NOMO-1 treated with dmso at 0.1 percent for 144 hours (cell line): ENCODE results near the gene ABCD1.
"Not testable (repeated sequence)": the region's sequence is repeated elsewhere in the genome, so short reads cannot be mapped to it uniquely, and the experiment has no call there.

Source experiments
- DNase-seq: peaks from one replicate; lab custom pipeline; 2025; ENCODE audit not compliant: unreplicated experiment; lab: John Stamatoyannopoulos, UW

The ABCD1 gene

DNA sequence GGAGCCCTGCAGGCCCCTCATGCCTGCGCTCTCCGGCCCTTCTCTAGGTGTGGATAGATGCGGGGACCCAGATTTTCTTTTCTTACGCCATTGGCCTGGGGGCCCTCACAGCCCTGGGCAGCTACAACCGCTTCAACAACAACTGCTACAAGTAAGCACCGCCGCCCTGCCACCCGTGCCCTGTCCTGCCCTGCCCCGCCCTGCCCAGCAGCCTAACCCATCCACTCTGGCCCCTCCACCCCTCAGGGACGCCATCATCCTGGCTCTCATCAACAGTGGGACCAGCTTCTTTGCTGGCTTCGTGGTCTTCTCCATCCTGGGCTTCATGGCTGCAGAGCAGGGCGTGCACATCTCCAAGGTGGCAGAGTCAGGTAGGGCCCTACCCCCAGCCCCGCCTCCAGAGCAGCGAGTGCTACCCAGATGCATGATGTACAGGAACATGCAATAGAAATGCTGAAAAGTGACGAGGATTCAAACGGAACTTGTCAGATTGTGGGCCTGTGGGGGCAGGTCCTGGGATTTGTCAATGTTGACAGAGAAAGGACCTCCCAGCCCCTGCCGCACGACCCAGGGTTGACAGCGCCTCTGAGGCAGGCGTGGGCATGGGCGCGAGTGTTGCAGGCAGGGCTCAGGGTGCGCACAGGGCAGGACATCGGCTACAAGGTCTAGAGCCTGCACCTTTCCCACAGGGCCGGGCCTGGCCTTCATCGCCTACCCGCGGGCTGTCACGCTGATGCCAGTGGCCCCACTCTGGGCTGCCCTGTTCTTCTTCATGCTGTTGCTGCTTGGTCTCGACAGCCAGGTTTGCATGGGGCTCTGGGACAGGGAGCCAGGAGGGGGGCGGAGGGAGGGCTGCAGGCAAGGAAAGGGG lies 31.2 kb upstream of the ABCD1 start:
- no peak for DNase-seq

DNA sequence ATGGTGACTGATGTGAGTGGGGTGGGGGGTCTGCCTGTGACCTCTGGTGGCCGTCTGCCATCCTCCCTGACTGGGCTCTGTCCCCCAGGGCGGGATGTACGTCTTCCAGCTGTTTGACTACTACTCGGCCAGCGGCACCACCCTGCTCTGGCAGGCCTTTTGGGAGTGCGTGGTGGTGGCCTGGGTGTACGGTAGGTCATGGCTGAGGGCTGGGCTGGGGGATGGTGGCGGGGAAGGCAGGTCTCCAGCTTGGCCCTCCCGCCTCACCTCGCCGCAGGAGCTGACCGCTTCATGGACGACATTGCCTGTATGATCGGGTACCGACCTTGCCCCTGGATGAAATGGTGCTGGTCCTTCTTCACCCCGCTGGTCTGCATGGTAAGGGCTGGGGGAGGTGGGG lies 30.4 kb upstream of the ABCD1 start:
- not testable (repeated sequence) for DNase-seq

DNA sequence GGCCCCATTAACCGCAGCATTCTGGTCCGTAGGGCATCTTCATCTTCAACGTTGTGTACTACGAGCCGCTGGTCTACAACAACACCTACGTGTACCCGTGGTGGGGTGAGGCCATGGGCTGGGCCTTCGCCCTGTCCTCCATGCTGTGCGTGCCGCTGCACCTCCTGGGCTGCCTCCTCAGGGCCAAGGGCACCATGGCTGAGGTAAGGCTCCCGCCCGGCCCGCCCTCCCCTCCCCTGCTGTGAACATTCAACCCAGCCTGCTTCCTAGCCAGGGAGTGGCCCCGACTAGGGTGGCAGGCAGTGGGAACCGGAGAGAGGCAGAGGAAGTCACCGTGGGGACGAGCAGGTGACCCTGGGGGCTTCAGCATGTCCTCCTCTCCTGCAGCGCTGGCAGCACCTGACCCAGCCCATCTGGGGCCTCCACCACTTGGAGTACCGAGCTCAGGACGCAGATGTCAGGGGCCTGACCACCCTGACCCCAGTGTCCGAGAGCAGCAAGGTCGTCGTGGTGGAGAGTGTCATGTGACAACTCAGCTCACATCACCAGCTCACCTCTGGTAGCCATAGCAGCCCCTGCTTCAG lies 29.9 kb upstream of the ABCD1 start:
- no peak for DNase-seq

DNA sequence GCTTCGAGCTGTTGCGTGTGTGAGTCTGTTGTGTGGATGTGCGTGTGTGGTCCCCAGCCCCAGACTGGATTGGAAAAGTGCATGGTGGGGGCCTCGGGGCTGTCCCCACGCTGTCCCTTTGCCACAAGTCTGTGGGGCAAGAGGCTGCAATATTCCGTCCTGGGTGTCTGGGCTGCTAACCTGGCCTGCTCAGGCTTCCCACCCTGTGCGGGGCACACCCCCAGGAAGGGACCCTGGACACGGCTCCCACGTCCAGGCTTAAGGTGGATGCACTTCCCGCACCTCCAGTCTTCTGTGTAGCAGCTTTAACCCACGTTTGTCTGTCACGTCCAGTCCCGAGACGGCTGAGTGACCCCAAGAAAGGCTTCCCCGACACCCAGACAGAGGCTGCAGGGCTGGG lies 28.6 kb upstream of the ABCD1 start:
- no peak for DNase-seq

DNA sequence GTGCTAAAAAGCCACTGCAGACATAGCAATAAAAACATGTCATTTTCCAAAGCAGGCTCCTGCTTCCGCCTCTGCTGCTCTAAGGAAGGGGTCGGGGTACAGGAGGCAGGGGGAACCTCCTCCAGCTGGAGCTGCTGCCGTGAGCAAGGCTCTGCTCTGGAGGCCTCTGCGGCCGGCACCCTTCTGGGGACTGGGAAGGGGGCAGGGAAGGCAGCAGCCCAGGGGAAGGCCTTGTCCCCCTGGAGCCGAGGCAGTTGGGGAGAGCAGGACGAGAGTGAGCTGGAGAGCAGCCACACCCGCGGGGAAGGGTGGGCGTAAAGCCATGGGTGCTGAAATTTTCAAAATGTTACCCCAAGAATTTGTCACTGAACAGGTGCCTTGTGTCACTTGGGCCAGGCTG lies 28.1 kb upstream of the ABCD1 start:
- not testable (repeated sequence) for DNase-seq

DNA sequence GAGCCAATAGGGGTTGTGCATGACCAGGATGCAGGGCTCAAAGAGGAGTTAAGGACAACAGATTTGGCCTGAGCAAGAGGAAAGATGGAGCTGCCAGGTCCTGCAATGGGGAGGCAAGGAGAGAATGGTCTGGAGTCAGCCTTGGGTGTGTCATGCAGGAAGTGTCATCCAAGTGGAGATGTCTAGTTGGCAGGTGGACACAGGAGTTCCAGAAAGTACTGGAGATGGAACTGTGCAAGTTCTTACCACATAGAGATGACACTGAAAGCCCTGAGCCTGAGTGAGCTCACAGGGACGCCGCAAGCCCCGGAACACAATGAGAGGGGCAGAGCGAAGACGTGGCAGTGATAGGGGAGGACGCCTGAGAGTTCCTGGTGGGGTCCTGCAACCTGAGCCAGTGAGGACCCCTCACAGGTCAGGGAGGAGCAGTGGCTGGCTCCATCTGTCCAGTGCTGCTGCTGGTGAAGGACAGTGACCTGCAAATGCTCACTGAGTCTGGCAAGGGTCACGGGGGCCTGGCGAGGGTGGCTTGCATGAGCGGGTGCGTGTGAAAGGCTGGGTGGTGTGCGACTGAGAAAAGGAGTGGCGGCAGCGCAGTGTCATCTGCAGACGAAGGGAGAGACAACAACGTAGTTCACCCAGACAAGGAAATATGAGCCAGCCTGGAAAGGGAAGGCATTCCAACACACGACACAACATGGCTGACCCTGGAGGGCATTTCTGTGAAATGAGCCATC lies 27.5 kb upstream of the ABCD1 start:
- not testable (repeated sequence) for DNase-seq

DNA sequence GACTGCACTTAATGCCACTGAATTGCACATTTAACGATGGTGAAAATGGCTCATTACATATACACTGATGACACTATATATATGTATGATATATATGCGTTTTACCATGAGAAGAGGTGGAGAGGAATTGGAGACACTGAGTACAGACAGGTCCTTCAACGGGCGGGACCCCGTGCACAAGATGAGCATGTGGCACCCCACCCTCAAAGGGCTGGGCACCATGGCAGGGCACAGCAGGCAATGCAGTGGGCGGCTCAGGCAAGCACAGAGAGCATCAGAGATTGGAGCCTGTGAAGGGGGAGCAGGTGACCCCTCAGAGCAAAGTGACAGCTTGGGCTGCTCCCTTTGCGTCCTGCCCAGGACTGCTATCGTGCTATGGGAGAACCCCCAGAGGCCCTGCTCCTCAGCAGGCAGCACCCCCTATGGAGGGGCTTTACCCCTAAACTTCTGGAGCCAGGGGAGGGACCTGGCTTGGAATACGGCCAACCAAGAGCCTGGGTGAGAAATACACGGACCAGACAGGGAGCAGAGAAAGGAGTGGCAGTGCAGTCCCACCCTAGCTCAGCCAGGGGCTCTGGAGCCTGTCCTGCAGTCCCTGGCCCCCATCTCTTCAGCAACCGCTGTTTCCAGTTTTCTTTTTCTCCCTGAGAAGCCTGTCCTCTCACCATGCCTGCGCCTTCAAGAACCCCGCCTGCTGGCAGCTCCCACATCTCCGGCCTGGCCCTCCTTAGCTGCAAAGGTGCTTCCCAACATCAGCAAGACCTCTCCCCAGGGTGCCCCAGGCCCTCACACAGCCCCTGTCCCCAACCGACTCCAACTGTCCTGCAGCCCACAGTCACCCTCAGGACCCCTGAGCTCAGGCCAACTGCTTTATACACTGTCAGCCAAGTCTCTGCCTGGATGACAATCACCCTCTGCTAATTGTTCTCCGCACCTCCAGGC lies 26.5 kb upstream of the ABCD1 start:
- no peak for DNase-seq

DNA sequence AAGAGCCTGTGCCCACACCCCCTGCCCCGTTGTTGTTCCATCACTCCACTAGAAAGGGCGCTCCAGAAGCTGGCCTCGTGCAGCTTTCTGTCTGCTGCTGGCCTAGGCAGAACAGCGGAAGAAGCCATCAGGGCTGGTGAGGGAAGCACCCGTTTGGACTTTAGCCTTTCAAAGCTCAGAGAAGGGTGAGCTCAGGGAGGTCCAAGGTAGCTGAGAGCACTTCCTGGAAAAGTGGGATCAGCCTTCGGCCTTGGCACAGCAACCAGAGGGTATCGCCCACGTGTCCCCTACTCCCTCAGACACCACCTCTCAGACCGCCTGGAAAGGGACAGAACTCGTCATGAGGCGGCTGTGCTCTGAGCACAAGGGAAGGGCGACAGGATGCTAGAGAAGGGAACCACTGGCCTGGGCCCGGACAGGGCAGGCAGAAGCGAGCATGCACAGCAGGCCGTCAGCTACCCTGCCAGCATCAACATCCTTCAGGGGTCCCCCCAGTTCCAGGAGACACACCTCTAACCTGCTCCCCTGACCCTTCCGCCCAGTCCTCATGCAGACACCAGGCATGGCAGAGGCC lies 25.4 kb upstream of the ABCD1 start:
- DNase-seq: not testable (repeated sequence)

DNA sequence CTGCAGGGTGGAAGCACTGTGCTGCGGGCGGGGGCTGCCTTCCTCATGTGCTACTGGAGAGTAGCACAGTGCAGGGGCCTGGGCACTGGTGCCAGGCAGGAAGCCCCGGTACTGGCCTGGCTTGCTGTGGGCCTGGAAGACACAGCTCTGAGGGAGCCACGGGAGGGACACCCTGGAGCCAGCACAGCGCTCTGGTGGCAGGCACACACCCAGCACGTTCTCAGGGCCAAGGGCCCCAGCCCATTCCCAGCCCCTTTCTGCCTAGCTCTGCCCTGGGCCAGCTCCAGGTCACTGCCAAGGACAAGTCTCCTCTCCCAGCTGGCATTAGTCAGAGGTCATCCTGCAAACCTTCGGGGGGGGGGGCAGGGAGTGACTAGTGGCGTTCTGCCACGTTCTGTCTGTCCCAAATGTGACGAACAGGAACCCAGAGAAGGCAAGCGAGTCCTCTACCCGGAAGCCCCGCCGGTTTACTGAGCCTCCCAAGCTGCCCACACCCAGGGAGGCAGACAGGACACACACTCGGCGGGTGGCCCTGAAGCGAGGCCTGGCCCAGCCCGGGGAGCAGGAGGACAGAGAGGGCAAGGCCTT lies 24.8 kb upstream of the ABCD1 start:
- not testable (repeated sequence) for DNase-seq

DNA sequence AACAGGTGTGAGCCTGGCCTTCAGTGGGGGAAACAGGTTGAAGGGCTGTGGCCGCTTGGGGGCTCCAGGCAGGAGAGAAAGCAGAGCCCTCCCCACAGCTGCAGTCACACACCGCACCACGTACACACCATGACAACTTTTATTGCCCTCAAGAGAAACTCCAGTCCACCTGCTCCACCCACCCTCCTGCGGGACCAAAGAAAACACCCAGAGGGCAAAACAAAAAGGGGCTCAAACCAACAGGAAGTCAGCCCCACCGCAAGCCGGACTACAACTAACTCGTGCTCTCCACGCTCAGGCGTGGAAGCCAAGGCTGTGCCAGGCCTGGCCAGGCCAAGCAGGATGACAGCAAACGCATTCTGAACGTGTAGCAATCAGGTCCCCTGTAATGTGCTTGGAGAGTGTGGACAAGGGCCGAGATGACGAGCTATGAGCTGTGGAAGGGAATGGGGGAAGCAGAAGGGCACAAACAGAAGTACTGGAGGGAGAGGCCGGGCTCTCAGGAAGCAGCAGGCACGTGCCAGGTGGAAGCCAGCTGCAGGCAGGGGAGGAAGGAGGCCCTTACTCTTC lies 24.2 kb upstream of the ABCD1 start:
- DNase-seq: no peak

DNA sequence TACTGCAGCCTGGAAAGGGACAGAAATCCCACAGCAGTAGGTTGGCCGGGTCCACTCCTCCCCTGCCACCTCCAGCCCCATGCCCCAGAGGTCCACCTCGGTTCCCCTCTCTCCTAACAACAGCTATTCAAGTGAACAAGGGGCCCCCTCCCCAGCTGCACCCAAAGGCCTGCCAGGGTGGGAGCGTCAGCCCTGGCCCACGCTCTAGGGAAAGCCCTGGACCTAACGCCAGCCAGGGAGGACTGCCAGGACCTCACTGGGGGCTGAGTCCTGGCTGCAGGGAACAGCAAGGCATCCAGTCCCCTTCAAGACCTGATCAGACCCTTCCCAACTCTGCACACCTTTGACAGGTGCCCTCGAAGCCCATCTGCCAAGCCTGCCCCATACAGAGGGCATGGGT lies 23.7 kb upstream of the ABCD1 start:
- DNase-seq: no peak

DNA sequence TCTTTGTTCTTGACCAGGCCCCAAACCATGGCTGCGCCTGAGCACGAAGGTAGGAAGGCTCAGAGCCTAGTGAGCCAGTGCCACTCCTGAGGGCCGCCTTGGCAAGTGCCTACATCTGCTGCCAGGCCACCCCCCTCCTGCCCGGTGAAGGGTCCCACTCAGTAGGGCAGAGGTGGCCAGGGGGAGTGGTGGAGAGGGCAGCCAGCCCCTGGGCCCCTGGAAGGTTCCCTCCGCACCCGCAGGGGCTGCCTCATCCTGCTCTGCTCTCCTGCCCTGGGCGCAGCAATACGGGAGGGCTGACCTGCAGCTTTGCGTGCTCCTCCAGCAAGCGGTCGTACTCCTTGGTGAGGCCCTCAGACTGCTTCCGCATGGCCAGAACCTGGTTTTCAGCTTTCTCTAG lies 22.9 kb upstream of the ABCD1 start:
- DNase-seq: no peak

DNA sequence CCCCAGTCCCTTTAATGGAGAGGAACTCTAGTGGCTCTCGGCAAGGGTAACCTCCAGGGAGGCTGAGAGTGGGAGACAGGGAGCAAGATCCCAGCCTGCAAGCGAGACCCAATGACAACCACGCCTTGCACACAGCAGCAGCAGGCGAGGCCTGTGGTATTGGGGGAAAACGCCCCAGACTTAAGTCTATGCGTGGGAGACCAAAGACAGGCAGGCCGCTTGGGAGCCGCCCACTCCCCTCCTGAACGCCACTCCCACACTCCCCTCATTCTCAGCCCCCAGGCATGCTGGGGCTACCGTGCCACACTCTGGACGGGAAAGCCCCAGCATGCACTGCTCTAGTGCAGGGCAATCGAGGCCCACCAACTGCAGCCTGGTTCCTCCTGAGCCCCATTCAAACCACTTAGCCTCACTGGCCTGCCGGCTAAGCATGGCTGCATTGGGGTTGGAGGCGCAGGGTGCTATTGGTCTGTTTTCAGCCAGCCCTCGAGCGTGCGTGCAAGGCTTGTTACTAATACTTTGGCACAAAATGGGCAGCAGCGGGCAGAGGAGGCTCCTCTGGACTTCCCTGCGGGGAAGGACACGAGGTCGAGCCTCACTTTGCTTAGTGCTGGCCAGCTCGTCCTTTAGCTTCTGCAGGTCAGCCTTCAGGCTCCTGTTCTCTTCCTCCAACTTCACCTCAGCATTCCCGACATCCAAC lies 22.2 kb upstream of the ABCD1 start:
- DNase-seq: no peak

DNA sequence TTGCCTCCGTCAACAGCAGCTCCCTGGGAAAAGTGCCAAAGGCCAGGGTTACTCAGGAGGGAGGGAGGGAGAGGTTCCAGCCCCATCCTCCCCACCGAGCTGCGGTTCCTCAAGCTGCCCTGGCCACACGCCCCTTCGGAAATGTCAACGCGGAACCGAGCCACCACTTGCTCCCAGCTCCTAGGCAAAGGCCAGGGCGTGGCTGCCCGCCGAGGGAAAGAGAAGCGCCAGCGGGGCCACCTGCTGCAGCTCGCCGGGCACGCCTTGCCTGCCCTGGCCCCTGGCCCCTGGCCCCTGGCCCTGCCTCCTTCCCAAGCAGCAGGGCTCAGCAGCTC lies 21.7 kb upstream of the ABCD1 start:
- DNase-seq: no peak

DNA sequence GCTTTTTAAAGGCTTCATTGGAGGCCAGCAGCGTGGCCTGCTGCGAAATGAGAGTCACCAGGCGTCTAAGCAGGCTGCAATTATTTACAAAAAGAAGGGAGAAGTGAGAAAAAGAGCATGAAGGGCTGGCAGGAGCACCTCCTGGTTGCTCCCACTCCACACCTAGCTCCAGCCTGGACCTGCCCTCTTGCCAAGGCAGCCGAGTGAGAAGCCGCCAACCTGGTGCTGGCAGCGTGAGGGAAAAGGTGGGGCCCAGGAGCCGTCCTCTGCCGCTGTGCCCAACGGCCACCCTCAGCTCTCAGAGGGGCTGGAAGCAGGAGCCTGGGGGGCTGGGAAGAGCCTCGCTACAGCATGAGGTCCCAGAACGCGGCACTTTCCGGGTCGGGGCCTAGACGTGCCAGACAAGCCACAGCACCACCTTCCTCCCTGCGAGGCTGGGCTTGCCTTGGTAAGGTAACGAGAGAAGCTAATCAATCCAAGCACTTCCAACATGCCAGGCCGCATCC lies 20.6 kb upstream of the ABCD1 start:
- no peak for DNase-seq

DNA sequence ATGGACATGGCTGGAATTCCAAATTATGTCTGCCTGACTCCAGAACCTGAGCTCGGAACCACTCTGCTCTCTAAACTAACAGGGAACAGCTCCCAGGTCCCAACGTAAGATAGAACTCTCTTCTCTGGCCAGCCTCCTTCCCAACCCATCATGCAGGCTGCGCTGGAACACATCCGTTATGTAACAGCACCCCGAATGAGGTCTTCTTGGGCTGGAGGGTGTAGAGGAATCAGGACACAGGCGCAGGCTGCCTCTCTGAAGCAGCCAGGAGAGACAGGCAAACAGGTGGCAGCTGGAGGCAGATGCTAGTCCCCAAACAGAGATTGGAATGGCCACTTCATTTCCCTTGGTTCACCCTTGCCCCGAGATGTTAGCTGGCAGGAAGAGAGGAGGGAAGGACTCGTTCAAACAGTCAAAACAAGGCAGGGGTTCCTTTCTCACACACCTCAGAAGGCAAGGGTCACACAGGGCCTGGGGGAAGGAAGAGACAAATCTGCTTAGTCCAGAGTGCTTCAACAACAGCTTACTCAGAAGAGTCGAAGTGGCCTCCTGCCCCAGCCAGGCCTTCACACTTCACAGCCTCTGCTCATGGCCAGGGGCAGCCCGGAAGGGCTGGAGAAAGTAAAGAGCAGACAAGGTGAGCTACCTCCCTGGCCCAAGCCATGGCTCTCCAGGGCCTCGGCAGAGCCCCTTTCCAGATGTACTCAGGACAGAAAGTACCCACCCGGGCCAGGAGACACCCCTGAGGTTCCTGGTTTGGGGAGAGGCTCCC lies 19.8 kb upstream of the ABCD1 start:
- not testable (repeated sequence) for DNase-seq

DNA sequence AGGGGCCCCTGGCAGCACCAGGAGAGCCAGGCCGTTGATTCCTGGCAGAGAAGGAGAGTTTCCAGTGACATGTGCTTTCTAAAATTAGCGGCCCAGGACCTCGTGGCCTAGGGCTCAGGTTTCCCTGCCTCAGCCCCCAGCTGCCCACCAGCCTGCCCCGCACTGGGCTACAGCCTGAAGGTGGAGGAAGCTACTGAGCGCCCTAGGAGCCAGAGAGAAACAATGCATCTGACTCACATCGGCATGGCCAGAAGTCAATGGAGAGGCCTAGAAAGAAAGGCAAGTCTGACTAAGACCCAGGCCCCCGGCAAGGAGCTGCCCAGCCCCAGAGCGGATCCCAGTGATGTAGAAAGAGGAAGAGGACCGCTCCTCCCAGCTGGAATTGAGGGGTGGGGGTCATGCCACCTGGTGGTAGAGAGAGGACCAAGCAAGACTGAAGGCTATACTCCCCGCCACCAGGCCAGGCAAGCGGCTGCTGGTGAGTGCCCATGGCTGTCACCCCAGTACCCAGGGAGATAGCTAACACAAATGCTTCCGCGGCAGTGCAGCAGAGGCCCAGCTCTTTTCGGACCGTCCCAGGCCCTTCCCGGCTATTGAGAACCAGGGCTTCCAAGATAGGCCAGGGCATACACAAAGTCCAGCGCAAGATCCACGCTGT lies 19.1 kb upstream of the ABCD1 start:
- DNase-seq: not testable (repeated sequence)

DNA sequence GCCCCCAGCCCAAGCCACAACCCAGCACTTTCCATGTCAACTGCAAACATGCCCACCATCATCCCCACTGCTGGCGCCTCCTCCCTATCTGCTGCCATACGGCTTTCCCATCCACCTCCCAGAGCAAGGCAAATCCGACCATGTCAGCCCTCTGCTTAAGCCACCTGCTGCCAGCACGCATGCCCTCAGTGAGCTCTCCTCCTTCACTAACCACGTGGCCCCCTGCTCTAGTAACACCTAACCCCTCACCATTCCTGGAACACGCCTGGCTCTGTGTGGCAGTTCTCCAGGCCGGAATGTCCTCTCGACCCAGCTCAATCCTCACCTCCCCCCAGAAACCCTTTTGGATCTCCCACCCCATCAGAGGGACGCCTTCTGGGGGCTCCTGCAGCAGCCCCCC lies 17.9 kb upstream of the ABCD1 start:
- DNase-seq: no peak
